Measurements from ENCODE around the gene OR56A4. TPM values are rescaled to one million over a fixed set of nuclear protein-coding genes. Genes with fewer than 3 reads are reported as not detected.
"Not testable (repeated sequence)": the region's sequence is repeated elsewhere in the genome, so short reads cannot be mapped to it uniquely, and the experiment has no call there.

Gene OR56A4
- polyA plus RNA-seq, 3 donors: 0.04 to 0.09 (median 0.06) TPM

DNA sequence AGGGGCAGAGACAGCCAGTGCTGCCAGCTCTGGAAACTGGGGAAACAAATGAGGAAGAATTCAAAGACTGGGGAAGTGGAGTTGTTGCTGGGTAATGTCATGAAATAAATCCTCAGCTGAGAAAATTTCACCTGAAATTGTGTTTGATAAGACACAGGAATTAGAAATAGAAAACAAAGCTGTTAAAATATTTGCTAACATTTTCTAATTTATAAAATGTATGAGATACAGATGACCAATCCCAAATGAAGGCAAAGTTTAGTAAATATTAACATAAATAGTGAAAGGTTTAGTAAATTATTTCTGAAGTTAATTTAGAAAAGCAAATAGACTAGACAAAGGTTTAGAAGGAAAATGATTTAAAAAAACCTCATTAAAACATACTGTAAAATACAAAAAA, 38.4 kb downstream of the OR56A4 start, which contains the start of gene OR56A5:
OR56A5 (minus strand) TSS at position 101 of the 400 bp plus-strand sequence; CDS start at position 101, 0 bp downstream.
- DNase-seq (ENCODE audit: extremely low read depth in 1 of 11, low read depth in 9 of 11, low spot score in 4 of 11): no peak

DNA sequence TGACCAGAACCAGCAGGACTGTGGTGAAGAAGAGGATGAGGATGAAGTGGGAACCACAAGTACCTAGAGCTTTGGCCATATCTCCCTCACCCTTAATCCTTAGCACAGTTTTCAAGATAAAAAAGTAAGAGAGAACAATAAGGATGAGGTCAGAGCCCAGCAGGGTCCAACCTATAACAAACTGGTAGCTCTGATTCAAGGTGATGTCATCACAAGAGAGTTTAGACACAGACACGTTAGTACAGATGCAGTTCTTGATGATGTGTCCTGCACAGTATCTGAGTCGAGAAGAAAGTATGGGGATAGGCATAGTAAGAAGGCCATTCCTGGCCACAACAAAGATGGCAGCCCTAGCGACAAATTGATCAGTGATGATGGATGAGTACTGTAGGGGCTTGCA, 39.0 kb downstream of the OR56A4 start:
- no peak for DNase-seq (ENCODE audit: extremely low read depth in 1 of 11, low read depth in 9 of 11, low spot score in 4 of 11)

DNA sequence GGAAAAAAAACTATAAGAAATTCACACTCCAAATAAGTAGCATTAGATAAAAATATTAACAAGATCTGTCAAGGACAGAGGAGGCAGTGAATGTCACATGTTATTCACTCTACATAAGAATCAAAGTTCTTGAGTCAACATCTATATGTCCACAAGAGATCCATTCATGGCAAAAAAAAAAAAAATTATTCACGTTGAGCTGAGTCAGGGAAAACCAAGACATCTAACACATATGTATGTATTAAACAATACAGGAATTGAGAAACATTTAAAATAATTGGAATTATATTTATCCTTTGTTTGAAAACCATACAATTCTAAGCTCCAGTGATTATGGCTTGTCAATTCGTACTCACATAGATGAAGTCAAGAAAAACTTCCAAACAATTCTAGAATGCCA, 39.8 kb downstream of the OR56A4 start:
- no peak for DNase-seq (ENCODE audit: extremely low read depth in 1 of 11, low read depth in 9 of 11, low spot score in 4 of 11)

DNA sequence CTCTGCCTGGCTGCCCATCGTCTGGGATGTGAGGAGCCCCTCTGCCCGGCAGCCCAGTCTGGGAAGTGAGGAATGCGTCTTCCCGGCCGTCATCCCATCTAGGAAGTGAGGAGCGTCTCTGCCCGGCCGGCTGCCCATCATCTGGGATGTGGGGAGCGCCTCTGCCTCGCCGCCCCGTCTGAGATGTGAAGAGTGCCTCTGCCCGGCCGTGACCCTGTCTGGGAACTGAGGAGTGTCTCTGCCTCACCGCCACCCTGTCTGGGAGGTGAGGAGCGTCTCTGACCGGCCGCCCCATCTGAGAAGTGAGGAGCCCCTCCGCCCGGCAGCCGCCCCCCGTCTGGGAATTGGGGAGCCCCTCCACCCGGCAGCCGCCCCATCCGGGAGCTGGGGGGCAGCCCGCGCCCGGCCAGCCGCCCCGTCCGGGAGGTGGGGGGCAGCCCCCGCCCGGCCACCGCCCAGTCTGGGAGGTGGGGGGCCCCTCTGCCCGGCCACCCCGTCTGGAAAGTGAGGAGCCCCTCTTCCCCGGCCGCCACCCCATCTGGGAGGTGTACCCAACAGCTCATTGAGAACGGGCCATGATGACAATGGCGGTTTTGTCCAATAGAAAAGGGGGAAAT, 45.9 kb downstream of the OR56A4 start:
- DNase-seq (ENCODE audit: extremely low read depth in 1 of 11, low read depth in 9 of 11, low spot score in 4 of 11): not testable (repeated sequence)

DNA sequence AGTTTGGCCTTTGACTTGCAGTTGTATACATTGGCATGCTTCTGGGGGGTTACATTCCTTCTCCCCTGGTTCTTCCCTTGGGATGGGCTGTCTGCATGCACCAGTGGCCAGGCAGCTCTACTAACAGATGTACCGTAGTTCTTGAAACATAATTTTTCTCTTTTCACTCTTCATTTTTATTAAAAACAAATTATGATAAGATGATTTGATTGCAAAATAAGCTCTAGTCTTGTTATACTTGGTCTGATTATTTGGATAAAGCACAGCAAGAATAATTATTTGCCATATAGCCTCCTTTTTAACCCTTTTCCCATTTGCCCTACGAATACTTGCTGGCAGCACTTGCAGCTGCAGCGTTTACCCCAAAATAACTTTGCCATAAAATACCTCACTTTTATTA, 51.2 kb downstream of the OR56A4 start:
- no peak for DNase-seq (ENCODE audit: extremely low read depth in 1 of 11, low read depth in 9 of 11, low spot score in 4 of 11)

Other genes starting within 250 kb of the OR56A4 start
- gene OR52N5, start 223.6 kb downstream of the OR56A4 start, polyA plus RNA-seq (ENCODE audit: insufficient read length in 3 of 3): not detected
- not detected for gene OR52N1, start 215.7 kb downstream of the OR56A4 start, polyA plus RNA-seq (ENCODE audit: insufficient read length in 3 of 3)
- gene OR52N2, start 198.0 kb downstream of the OR56A4 start, polyA plus RNA-seq (ENCODE audit: insufficient read length in 3 of 3): not detected
- not detected for gene OR52E6, start 165.0 kb downstream of the OR56A4 start, polyA plus RNA-seq (ENCODE audit: insufficient read length in 3 of 3)
- gene OR52E8, start 149.3 kb downstream of the OR56A4 start, polyA plus RNA-seq (ENCODE audit: insufficient read length in 3 of 3): not detected
- under 1 TPM in 2 of 3 donors, not detected in 1; 0.05 to 0.06 TPM for gene OR52E4, start 126.3 kb downstream of the OR56A4 start, polyA plus RNA-seq (ENCODE audit: insufficient read length in 3 of 3)
- gene OR52E5, start 113.7 kb downstream of the OR56A4 start, polyA plus RNA-seq (ENCODE audit: insufficient read length in 3 of 3): not detected
- gene OR56A3, start 64.7 kb downstream of the OR56A4 start, polyA plus RNA-seq (ENCODE audit: insufficient read length in 3 of 3): not detected
- not detected for gene OR56A5, start 38.5 kb downstream of the OR56A4 start, polyA plus RNA-seq (ENCODE audit: insufficient read length in 3 of 3)
- not detected for gene OR52L1, start 20.0 kb downstream of the OR56A4 start, polyA plus RNA-seq (ENCODE audit: insufficient read length in 3 of 3)
- gene OR56A1, start 23.8 kb upstream of the OR56A4 start, polyA plus RNA-seq (ENCODE audit: insufficient read length in 3 of 3): under 1 TPM in 1 of 3 donors, not detected in 2; 0.03 TPM
- under 1 TPM; 0.19 to 0.30 (median 0.22) TPM for gene OR56B4, start 100.7 kb upstream of the OR56A4 start, polyA plus RNA-seq (ENCODE audit: insufficient read length in 3 of 3)
- not detected for gene OR52B2, start 163.4 kb upstream of the OR56A4 start, polyA plus RNA-seq (ENCODE audit: insufficient read length in 3 of 3)
- under 1 TPM in 1 of 3 donors, not detected in 2; 0.22 TPM for gene OR52W1, start 192.3 kb upstream of the OR56A4 start, polyA plus RNA-seq (ENCODE audit: insufficient read length in 3 of 3)
- gene C11orf42, start 198.6 kb upstream of the OR56A4 start, polyA plus RNA-seq (ENCODE audit: insufficient read length in 3 of 3): 1 to 10 TPM in 2 of 3 donors, under 1 TPM in 1; 0.78 to 2.1 (median 1.0) TPM
- 10 to 100 TPM; 53.2 to 75.5 (median 55.7) TPM for gene FHIP1B, start 227.7 kb upstream of the OR56A4 start, polyA plus RNA-seq (ENCODE audit: insufficient read length in 3 of 3)
- under 1 TPM; 0.24 to 0.42 (median 0.30) TPM for gene CNGA4, start 232.1 kb upstream of the OR56A4 start, polyA plus RNA-seq (ENCODE audit: insufficient read length in 3 of 3)

Measured in renal cortex interstitium (tissue), 11 donors.